ENCODE data around the gene TBC1D22A.

The TBC1D22A gene

DNA sequence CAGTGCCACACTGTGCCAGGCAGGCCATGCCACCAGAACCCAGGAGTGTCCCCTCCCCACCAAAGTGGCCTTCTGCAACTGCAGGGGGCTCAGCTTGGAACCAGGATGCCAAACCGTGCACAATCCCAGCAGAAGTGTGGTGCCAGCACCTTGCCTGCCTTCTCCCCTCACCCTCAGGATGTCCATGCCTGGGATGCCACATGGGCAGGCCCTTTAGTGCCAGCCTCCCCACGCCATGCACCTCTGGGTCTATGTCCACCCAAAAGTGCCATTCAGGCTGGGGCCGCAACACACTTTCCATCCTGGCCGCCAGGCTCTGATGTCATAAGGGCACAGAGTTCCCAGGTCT, 8.7 kb upstream of the TBC1D22A start:
- no peak for DNase-seq
- TF ChIP-seq GATA1 (IDR thresholded peaks at IDR 0.05; ENCODE audit: low read depth, low read length) (no peak), POLR2A (IDR thresholded peaks at IDR 0.05; ENCODE audit: low read length) (no peak)

DNA sequence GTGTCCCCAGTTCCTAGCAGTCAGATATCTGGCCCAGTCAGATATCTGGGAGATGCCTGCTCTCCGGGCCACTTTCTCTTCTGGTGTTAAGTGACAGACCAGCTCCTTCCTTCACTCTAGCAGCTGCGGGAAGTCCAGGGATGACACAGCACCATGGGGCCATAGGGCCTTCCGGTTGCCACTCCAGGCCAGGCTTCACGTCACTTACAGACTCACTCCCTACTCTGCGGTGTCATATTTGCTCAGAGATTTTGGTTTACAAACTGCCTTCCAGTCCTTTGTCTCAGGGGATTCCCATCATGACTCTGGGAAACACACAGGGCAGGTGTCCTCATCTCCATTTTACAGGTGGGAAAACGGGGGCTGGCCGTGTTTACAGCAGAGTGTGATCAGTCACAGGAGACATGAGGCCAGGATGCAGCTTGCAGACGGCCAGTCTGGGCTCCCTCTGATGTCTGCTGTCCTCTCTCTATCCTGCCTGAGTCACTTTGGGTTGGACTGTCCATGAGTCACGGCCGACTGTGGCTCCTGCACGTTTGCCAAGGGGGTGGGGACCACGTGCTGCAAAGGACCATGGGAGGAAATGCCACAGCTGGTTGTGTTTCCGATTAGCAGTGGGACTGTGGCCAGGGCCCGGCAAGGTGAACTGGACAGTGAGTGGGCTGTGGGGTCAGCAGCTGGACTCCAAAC, 8.2 kb upstream of the TBC1D22A start:
- peak; percentile 65 to 74 for DNase-seq
- no peak for TF ChIP-seq GATA1 (IDR thresholded peaks at IDR 0.05; ENCODE audit: low read depth, low read length)
- TF ChIP-seq POLR2A (IDR thresholded peaks at IDR 0.05; ENCODE audit: low read length): peak; percentile 73

DNA sequence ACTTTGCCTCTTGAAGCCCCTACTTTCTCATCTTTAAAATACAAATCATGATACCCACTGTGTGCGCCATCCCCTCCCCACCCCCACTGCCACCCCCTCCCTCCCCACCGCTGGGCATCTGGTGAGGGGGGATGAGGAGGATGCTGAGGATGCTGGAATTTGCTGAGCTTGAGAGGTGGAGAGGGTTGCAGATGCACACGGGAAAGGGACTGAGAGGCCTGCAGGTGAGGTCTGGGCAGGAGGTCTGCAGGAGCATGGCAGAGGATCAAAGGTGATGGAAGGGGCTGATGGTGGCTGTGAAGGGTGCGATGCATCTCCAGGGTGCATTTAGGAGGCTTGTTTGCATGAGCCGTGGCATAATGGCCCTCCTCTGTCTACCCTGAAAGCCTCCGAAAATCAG, 7.6 kb upstream of the TBC1D22A start:
- TF ChIP-seq GATA1 (IDR thresholded peaks at IDR 0.05; ENCODE audit: low read depth, low read length) (no peak), POLR2A (IDR thresholded peaks at IDR 0.05; ENCODE audit: low read length) (no peak)
- DNase-seq: no peak

DNA sequence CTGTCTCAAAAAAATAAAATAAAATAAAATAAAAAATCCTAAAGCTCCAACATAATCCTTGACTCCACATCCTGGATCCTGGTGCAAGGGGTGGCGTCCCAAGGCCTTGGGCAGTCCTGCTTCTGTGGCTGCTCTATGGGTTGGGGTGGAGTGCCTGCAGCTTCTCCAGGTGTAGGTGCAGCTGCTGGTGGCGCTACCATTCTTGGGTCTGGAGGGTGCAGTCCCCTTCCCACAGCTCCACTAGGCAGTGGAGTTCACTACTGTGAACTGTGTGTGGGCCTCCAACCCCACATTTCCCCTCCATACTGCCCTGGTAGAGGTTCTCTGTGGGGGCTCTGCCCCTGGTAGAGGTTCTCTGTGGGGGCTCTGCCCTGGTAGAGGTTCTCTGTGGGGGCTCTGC, 6.9 kb upstream of the TBC1D22A start:
- no peak for TF ChIP-seq GATA1 (IDR thresholded peaks at IDR 0.05; ENCODE audit: low read depth, low read length)
- no peak for TF ChIP-seq POLR2A (IDR thresholded peaks at IDR 0.05; ENCODE audit: low read length)
- DNase-seq: no peak

DNA sequence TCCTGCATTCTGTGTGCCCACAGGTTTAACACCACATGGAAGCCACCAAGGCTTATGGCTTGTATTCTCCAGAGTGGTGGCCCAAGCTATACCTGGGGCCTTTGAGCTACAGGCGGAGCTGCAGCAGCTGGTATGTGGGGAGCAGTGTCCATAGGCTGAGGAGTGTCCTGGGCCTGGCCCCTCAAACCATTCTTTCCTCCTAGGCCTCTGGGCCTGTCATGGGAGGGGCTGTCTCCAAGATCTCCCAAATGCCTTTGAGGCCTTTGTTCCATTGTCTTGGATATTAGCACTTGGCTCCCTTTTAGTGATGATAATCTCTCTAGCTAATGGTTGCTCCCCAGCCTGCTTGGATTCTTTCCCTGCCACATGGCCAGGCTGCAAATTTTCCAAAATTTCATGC, 6.4 kb upstream of the TBC1D22A start:
- no peak for DNase-seq
- TF ChIP-seq GATA1 (IDR thresholded peaks at IDR 0.05; ENCODE audit: low read depth, low read length) (no peak), POLR2A (IDR thresholded peaks at IDR 0.05; ENCODE audit: low read length) (no peak)

DNA sequence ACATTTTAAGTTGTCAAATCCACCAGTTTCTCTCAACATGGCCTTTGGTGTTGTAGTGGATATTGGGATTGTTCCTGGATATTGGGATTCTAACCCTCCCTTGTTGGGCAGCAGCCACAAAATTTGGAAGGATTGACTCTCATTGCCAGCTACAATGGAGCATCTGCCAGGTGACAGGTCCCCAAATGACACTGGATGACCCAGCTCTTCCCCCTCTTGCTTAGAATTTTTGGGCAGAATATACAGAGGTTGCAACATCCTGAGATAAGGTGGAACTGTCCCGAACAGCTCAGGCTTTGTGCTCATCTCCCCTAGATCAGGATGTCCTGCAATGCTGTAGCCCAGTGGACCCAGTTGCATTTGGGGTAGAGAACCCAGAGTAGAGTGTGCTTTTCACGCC, 5.3 kb upstream of the TBC1D22A start:
- DNase-seq: no peak
- no peak for TF ChIP-seq POLR2A (IDR thresholded peaks at IDR 0.05; ENCODE audit: low read length)

DNA sequence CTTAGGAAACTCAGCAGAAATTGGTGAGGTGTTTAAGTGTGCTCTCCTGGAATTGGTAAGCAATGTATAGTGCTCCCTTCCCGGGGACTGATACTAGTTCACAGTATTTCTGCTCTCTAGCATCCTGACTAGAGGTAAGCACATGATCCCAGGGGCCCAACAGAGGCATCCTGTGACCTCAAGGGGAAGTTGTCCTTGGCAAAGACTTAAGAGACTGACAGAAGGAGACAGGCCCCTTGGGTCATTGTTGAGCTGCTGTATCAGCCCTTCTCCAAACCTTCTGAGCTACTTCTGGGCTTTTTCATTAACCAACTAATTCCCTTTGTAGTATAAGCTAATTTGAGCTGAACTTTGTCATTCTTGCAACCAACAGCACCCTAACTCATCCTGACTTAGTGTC, 4.3 kb upstream of the TBC1D22A start:
- DNase-seq: no peak

DNA sequence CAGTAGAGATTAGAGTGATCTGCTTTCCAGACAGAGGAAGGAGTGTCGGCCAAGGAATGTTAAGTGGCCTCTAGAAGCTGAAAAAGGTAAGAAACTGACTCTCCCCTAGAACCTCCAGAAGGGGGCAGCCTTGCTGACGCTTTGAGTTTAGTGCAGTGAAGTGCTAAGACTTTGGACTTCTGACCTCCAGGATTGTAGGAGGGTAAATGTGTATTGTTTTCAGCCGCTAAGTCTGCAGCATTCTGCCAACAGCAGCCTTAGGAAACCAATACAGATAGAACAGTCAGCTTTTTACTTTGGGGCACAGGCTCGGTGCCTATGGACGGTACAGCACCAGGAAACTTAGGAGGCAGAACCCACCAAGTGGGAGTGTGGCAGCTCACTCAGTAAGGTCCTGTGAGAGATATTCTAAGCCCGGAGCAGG, 3.6 kb upstream of the TBC1D22A start:
- peak; percentile 60 to 64 for DNase-seq
- TF ChIP-seq POLR2A (IDR thresholded peaks at IDR 0.05; ENCODE audit: low read length): no peak
- TF ChIP-seq GATA1 (IDR thresholded peaks at IDR 0.05; ENCODE audit: low read depth, low read length): no peak

More for the DNA sequence above, 4.3 kb upstream of the TBC1D22A start:
- TF ChIP-seq GATA1 (IDR thresholded peaks at IDR 0.05; ENCODE audit: low read depth, low read length): no peak
- no peak for TF ChIP-seq POLR2A (IDR thresholded peaks at IDR 0.05; ENCODE audit: low read length)

DNA sequence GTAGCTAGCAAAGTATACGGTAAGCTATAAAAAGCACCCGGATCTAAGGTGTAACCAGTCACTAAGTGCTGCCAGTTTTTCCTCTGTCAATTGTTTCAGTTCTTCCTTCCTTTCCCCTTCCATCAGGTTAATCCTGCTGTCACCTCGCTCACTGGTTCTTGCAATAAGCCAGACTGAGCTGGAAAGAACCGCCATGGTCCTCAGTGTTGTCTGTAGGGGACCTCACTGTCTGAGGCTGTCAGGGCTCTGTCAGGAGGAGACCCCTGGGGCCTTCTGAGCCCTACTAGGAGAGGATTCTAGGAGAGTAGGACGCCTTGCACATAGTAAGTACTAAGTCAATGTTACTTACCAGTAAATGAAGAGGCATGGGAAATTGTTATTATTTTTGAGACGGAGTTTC, 1.4 kb upstream of the TBC1D22A start:
- TF ChIP-seq POLR2A (IDR thresholded peaks at IDR 0.05; ENCODE audit: low read length) (no peak), GATA1 (IDR thresholded peaks at IDR 0.05; ENCODE audit: low read depth, low read length) (no peak)
- no peak for DNase-seq

DNA sequence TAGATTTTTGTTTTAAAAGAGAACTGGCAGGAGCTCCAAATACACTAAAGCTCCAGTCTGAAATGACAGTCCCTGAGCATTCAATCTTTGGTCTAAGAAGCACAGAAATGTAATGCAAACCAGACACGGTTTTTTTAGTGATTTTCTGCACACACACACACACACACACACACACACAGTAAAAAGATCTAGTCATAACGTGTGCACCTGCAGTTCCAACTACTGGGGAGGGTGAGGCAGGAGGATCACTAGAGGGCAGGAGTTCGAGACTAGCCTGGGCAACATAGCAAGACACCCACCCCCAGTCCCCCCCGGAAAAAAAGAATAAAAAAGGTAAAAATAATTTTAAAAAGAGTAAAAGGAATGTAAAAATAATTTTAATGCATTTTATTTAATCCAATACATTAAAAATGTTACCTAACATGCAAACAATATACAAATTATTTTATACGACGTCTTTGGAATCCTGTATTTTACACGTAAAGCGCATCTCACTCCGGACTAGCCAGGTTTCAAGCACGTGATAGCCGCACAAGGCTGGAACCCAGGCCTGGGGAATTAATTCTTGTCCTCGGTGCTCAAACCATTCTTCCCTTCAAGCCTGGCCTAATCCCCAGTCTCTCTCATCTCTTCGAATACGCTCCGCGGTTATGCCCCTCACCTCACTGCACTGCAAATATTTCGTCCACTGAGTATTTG, 762 bp upstream of the TBC1D22A start:
- peak; percentile 18 to 30 for DNase-seq
- TF ChIP-seq POLR2A (IDR thresholded peaks at IDR 0.05; ENCODE audit: low read length) (no peak), GATA1 (IDR thresholded peaks at IDR 0.05; ENCODE audit: low read depth, low read length) (no peak)

DNA sequence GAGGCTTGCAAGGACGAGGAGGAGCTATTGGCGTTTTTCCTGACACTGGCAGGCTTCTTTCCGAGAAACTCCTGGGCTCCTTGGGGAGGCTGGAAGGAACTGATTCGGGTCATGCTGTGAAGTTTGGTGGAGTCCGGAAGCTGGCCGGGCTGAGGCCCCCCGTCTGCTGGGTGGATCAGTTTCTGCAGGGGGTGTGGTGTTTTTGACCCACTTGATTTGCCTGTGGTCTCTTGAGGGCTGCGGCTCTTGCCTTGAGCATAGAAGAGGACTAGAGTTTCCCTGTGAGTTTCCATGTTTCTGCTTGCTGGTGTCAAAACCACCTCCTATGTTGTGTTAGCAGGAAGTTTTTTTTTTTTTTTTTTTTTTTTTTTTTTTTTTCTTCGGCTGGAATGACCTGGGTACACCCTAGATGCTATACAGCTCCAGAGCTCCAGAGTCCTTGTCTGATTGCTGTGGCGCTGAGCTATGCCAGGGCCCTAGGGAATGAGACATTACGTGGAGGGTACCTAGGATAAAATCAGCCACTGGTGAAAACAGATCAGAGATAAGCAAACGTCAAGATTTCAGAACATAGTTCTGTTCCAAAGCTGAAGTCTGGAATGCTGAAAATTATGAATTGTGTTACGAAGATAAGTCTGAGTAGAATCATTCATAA, 728 bp downstream of the TBC1D22A start:
- no peak for TF ChIP-seq POLR2A (IDR thresholded peaks at IDR 0.05; ENCODE audit: low read length)
- no peak for TF ChIP-seq GATA1 (IDR thresholded peaks at IDR 0.05; ENCODE audit: low read depth, low read length)
- peak; percentile 57 to 68 for DNase-seq

DNA sequence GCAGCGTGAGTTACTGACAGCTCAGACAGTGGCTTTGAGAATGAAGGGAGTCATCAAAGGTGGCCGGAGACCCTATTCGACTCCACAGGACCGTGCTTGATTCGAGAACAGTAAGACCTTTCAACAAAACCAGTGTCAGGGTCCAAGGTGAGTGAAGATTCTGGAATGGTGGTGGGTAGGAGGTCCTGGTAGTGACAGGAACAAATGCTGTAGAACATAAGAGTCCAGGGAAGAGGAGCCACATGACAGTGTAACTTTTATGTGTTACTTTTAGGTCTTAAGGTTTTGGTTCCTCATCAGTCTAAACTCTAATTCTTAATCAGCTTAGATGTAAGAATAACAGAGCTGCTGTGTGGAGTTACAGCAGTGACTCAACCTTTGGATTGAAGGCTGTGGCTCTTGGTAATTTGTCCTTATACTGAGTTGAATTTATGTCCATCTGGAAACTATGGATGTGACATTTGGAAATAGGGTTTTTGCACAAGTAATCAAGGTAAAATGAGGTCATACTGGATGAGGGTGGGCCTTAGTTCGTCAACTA, 1.8 kb downstream of the TBC1D22A start:
- TF ChIP-seq GATA1 (IDR thresholded peaks at IDR 0.05; ENCODE audit: low read depth, low read length) (no peak), POLR2A (IDR thresholded peaks at IDR 0.05; ENCODE audit: low read length) (no peak)
- no peak for DNase-seq

DNA sequence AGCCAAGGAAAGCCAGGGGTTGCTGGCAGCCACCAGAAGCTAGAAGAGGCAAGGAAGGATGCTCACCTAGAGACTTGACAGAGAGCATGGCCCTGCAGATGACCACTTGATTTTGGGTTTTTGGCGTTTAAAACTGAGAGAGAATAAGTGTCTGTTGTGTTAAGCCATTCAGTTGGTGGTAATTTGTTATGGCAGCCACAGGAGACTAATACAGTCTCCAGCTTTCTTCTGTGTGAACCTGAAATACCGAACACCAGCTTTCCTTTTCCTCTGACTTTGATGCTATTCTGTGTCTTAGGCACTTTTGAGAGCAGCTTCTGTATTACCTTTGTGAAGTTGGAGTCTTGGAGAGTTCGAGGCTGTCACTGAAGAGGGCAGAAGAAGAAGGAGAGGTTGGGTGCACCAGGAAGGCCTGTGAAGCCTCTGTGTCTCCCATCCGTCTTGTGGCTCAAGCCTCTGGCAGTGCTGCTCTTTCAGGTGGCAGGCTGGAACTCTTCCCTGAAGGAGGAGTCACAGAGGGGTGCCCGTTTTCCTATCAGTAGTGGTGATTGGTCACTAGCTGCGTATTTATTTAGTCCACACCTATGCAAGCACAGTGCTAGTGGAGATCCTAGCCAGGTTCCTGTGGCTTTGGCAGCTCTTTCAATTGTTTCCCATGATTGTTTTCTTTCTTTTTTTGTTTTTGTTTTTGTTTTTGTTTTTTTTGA, 2.5 kb downstream of the TBC1D22A start:
- TF ChIP-seq GATA1 (IDR thresholded peaks at IDR 0.05; ENCODE audit: low read depth, low read length) (no peak), POLR2A (IDR thresholded peaks at IDR 0.05; ENCODE audit: low read length) (no peak)
- no peak for DNase-seq

DNA sequence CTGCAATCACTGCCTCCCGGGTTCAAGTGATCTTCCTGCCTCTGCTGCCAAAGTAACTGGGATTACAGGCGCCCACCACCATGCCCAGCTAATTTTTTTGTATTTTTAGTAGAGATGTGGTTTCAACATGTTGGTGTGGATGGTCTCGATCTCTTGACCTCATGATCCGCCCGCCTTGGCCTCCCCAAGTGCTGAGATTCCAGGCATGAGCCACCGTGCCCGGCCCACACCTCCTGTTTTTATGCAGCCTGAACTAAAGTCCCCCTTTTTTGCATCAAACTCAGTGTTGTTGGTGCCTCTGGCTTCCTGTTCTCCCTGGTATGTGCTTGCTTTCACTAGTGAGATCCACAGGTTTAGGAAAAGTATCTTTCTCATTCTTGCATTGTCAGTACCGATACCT, 4.2 kb downstream of the TBC1D22A start:
- TF ChIP-seq GATA1 (IDR thresholded peaks at IDR 0.05; ENCODE audit: low read depth, low read length) (no peak), POLR2A (IDR thresholded peaks at IDR 0.05; ENCODE audit: low read length) (no peak)
- no peak for DNase-seq
